SK-N-SH (cell line): ENCODE results near the gene POU6F2. TPM values are rescaled to one million over a fixed set of nuclear protein-coding genes. Genes with fewer than 3 reads are reported as not detected.

ENCODE experiments used
- CTCF ChIA-PET: fragments of 300-600, 350-600 bp; formaldehyde crosslinking; extraction: SDS; loops from one replicate; lab custom pipeline; 2021; lab: Yijun Ruan, JAX
- POLR2A ChIA-PET: fragments of 350-600 bp; sonication (Branson Sonifier 250); formaldehyde crosslinking; extraction: SDS; loops from one replicate; lab custom pipeline; 2020; ENCODE audit warnings: antibody characterized with exemption, inconsistent platforms; lab: Yijun Ruan, JAX
- DNase-seq: peaks from one replicate; pipeline ENCODE4 v3.0.0; 2012
- H2AFZ ChIP-seq: fragments of 200-600 bp; sonication (generic); 2 replicates; pipeline ENCODE4 v1.8.1; 2016; ENCODE audit warnings: antibody characterized with exemption, mild to moderate bottlenecking, low read depth
- H3F3A ChIP-seq: fragments of 200-600 bp; sonication (generic); replicated peaks from 2 replicates; pipeline ENCODE3; 2016; ENCODE audit warnings: antibody characterized with exemption, mild to moderate bottlenecking; ENCODE audit not compliant: insufficient read depth
- H3K27ac ChIP-seq, 2 experiments: fragments of 200-500 bp in 1 of 2; fragments of 200-600 bp in 1 of 2; sonication (Bioruptor generic) in 1 of 2; sonication (generic), shearing (Covaris generic) in 1 of 2; 2 replicates each; pipeline versions ENCODE4 v1.5.1 to v1.6.1; 2014 to 2016; ENCODE audit warnings: low read depth in 2 of 2, inconsistent platforms in 1 of 2, low read length in 1 of 2, mild to moderate bottlenecking in 1 of 2, mixed read lengths in 1 of 2
- H3K27me3 ChIP-seq: fragments of 200-600 bp; sonication (generic), shearing (Covaris generic); 2 replicates; pipeline ENCODE4 v1.6.1; 2016; ENCODE audit warnings: mixed run types; ENCODE audit not compliant: insufficient read depth
- H3K36me3 ChIP-seq, 2 experiments: fragments of 200-500 bp in 1 of 2; fragments of 200-600 bp in 1 of 2; sonication (Bioruptor generic) in 1 of 2; sonication (generic) in 1 of 2; replicated peaks in 1 of 2; 2 replicates each; pipeline versions ENCODE3 to v1.5.1; 2014 to 2016; ENCODE audit warnings: low read length in 1 of 2, mild to moderate bottlenecking in 1 of 2; ENCODE audit not compliant: insufficient read depth in 2 of 2, control insufficient read depth in 1 of 2
- H3K4me1 ChIP-seq, 2 experiments: fragments of 200-500 bp in 1 of 2; fragments of 200-600 bp in 1 of 2; sonication (Bioruptor generic) in 1 of 2; sonication (generic), shearing (Covaris generic) in 1 of 2; 2 replicates each; pipeline versions ENCODE4 v1.5.1 to v1.6.1; 2014 to 2016; ENCODE audit warnings: low read depth in 1 of 2, low read length in 1 of 2, mixed run types in 1 of 2; ENCODE audit not compliant: insufficient read depth in 2 of 2, control insufficient read depth in 1 of 2
- H3K4me2 ChIP-seq: fragments of 200-600 bp; sonication (generic), shearing (Covaris generic); 2 replicates; pipeline ENCODE4 v1.6.1; 2017; ENCODE audit warnings: mixed run types
- H3K4me3 ChIP-seq, 2 experiments: fragments of 200-500 bp in 1 of 2; fragments of 200-600 bp in 1 of 2; sonication (Bioruptor generic) in 1 of 2; sonication (generic), shearing (Covaris generic) in 1 of 2; 2 replicates each; pipeline versions ENCODE4 v1.5.1 to v1.8.1; 2014 to 2016; ENCODE audit warnings: low read depth in 2 of 2, inconsistent platforms in 1 of 2, low read length in 1 of 2, mild to moderate bottlenecking in 1 of 2, mixed read lengths in 1 of 2, moderate library complexity in 1 of 2
- H3K79me2 ChIP-seq: fragments of 200-600 bp; sonication (generic); 2 replicates; pipeline ENCODE4 v1.8.1; 2017; ENCODE audit warnings: mild to moderate bottlenecking; ENCODE audit not compliant: insufficient read depth
- H3K9ac ChIP-seq: fragments of 200-600 bp; sonication (generic); 2 replicates; pipeline ENCODE4 v1.6.1; 2017; ENCODE audit warnings: mixed run types
- H3K9me2 ChIP-seq: fragments of 200-600 bp; sonication (generic); 2 replicates; pipeline ENCODE4 v1.6.1; 2017; ENCODE audit warnings: mixed run types
- H3K9me3 ChIP-seq: fragments of 200-600 bp; sonication (generic); 2 replicates; pipeline ENCODE4 v1.6.1; 2017; ENCODE audit warnings: mixed run types, mild to moderate bottlenecking, moderate library complexity
- H4K20me1 ChIP-seq: fragments of 200-600 bp; sonication (generic); 2 replicates; pipeline ENCODE4 v1.6.1; 2017; ENCODE audit warnings: mild to moderate bottlenecking, mixed run types; ENCODE audit not compliant: insufficient read depth
- CTCF ChIP-seq: fragments of 200-600 bp; sonication (generic); IDR thresholded peaks from 2 replicates; pipeline ENCODE4 v1.6.1; 2017; ENCODE audit warnings: antibody characterized with exemption, mild to moderate bottlenecking, moderate library complexity
- FOSL2 ChIP-seq: IDR thresholded peaks from 2 replicates; pipeline ENCODE4 v1.4.0; 2012; ENCODE audit warnings: low read depth, mild to moderate bottlenecking, moderate library complexity, borderline replicate concordance
- JUND ChIP-seq: IDR thresholded peaks from 2 replicates; pipeline ENCODE4 v1.4.0; 2012
- MAX ChIP-seq: IDR thresholded peaks from 2 replicates; pipeline ENCODE4 v1.4.0; 2012; ENCODE audit warnings: low read depth
- RAD21 ChIP-seq: IDR thresholded peaks from 2 replicates; pipeline ENCODE4 v1.6.1; 2012; ENCODE audit warnings: mild to moderate bottlenecking, low read length
- RCOR1 ChIP-seq: fragments of 150-350 bp; IDR thresholded peaks from 2 replicates; pipeline ENCODE4 v1.6.1; 2017; ENCODE audit warnings: antibody characterized with exemption, low read length
- REST ChIP-seq: IDR thresholded peaks from 2 replicates; pipeline ENCODE4 v1.6.1; 2012; ENCODE audit warnings: mild to moderate bottlenecking, low read depth, low read length, moderate library complexity
- SIN3A ChIP-seq: IDR thresholded peaks from 2 replicates; pipeline ENCODE4 v1.6.1; 2012; ENCODE audit warnings: low read depth, mild to moderate bottlenecking, low read length, moderate library complexity, borderline replicate concordance
- WGBS: methylation state at CpG from one replicate; pipeline ENCODE4 v1.1.6; 2017; ENCODE audit warnings: low lambda C conversion rate; 5-methylcytosine and 5-hydroxymethylcytosine counted together
- polyA plus RNA-seq, 3 experiments: library from polyadenylated mRNA; depleted of rRNA; stranded (reverse); fragments of >200 nt; gene quantifications; 2 replicates each; pipeline ENCODE4 v1.2.3, GENCODE V29; 2012

The POU6F2 gene
- polyA plus RNA-seq, 1 of the 3 experiments (the other 2 are of a cell fraction): under 0.01 TPM

GRCh38 chr7:39016609-39017008 lies 38.9 kb downstream of the POU6F2 start:
- TF ChIP-seq FOSL2 (no peak), CTCF (no peak), REST (no peak)
- TF ChIP-seq, all 33 proteins: peak for 0
- Histone ChIP-seq H4K20me1 (no peaks in the 10 kb centered on the region), H3K9me2 (peaks cover under 1% of the 10 kb centered on the region; the same call in 1 of the 2 replicates), H3K4me1 (no peaks in the 10 kb centered on the region), H3K4me3 (no peak overlapping the region), H3K79me2 (no peaks in the 10 kb centered on the region), H2AFZ (no peak overlapping the region), H3K4me2 (no peak overlapping the region), H3F3A (no peaks in the 10 kb centered on the region), H3K27me3 (no peaks in the 10 kb centered on the region), H3K9ac (no peak overlapping the region), H3K36me3 (no peaks in the 10 kb centered on the region), H3K9me3 (no peaks in the 10 kb centered on the region), H3K27ac (no peak overlapping the region)
- WGBS: 50% methylated on average over 9 of the region's 9 CpGs
- CTCF ChIA-PET: no interaction called here
- POLR2A ChIA-PET: no interaction called here
- no peak for DNase-seq

GRCh38 chr7:39017369-39017915 lies 39.7 kb downstream of the POU6F2 start:
- no peak for DNase-seq
- H3K27ac ChIP-seq: no peak overlapping the region
- H3K4me2 ChIP-seq: no peak overlapping the region
- H3K27me3 ChIP-seq: no peaks in the 10 kb centered on the region
- CTCF ChIA-PET: no interaction called here
- H3K9ac ChIP-seq: no peak overlapping the region
- POLR2A ChIA-PET: no interaction called here
- H3K4me1 ChIP-seq: no peaks in the 10 kb centered on the region
- 12% methylated on average over 6 of the region's 6 CpGs for WGBS
- H2AFZ ChIP-seq: no peak overlapping the region
- no peaks in the 10 kb centered on the region for H3K9me3 ChIP-seq
- H3K4me3 ChIP-seq: no peak overlapping the region
- no peaks in the 10 kb centered on the region for H4K20me1 ChIP-seq
- H3K9me2 ChIP-seq: peaks cover 3% of the 10 kb centered on the region; the same call in 1 of the 2 replicates
- no peaks in the 10 kb centered on the region for H3K79me2 ChIP-seq
- no peaks in the 10 kb centered on the region for H3K36me3 ChIP-seq
- TF ChIP-seq JUND (no peak), MAX (no peak), RCOR1 (no peak), SIN3A (no peak), RAD21 (no peak)
- no peaks in the 10 kb centered on the region for H3F3A ChIP-seq
